H9 (cell line): Measurements from ENCODE around the gene FAM209A. TPM values are rescaled to one million over a fixed set of nuclear protein-coding genes. Genes with fewer than 3 reads are reported as not detected.

Experiments
- DNase-seq: peaks from one replicate; pipeline ENCODE4 v3.0.0-alpha.2; 2017
- H2AFZ ChIP-seq: one replicate; pipeline ENCODE4 v1.6.1; 2013; ENCODE audit warnings: mild to moderate bottlenecking, low read length, control low read depth, moderate library complexity
- H2AK5ac ChIP-seq: 2 replicates; pipeline ENCODE4 v1.6.1; 2013; ENCODE audit warnings: low read length, control low read depth, mixed read lengths; ENCODE audit not compliant: insufficient read length
- H2BK120ac ChIP-seq: one replicate; pipeline ENCODE4 v1.6.1; 2013; ENCODE audit warnings: low read depth, mild to moderate bottlenecking, low read length, control low read depth, inconsistent platforms; ENCODE audit not compliant: poor library complexity, severe bottlenecking
- H2BK12ac ChIP-seq: 2 replicates; pipeline ENCODE4 v1.6.1; 2013; ENCODE audit warnings: low read length, control low read depth, mixed read lengths, low read depth; ENCODE audit not compliant: insufficient read length
- H2BK15ac ChIP-seq: 2 replicates; pipeline ENCODE4 v1.6.1; 2013; ENCODE audit warnings: low read depth, low read length, control low read depth
- H2BK20ac ChIP-seq: one replicate; pipeline ENCODE4 v1.6.1; 2013; ENCODE audit warnings: low read depth, mild to moderate bottlenecking, low read length, control low read depth, inconsistent platforms; ENCODE audit not compliant: poor library complexity, severe bottlenecking
- H2BK5ac ChIP-seq: 2 replicates; pipeline ENCODE4 v1.6.1; 2013; ENCODE audit warnings: low read length, control low read depth, mixed read lengths; ENCODE audit not compliant: insufficient read length
- H3K14ac ChIP-seq: 2 replicates; pipeline ENCODE4 v1.6.1; 2013; ENCODE audit warnings: low read length, control low read depth; ENCODE audit not compliant: insufficient read depth
- H3K18ac ChIP-seq: 2 replicates; pipeline ENCODE4 v1.6.1; 2013; ENCODE audit warnings: low read depth, mild to moderate bottlenecking, mixed read lengths, low read length, control low read depth; ENCODE audit not compliant: insufficient read length
- H3K23ac ChIP-seq: 2 replicates; pipeline ENCODE4 v1.6.1; 2013; ENCODE audit warnings: low read length, control low read depth, mixed read lengths, low read depth; ENCODE audit not compliant: insufficient read length
- H3K23me2 ChIP-seq: 2 replicates; pipeline ENCODE4 v1.6.1; 2013; ENCODE audit warnings: low read depth, mild to moderate bottlenecking, mixed read lengths, low read length, control low read depth; ENCODE audit not compliant: insufficient read length, poor library complexity, severe bottlenecking
- H3K27ac ChIP-seq: 2 replicates; pipeline ENCODE4 v1.5.1; 2013; ENCODE audit warnings: low read length, control low read depth, mixed read lengths, low read depth; ENCODE audit not compliant: insufficient read length
- H3K27me3 ChIP-seq: 2 replicates; pipeline ENCODE4 v1.6.1; 2013; ENCODE audit warnings: low read length, control low read depth, inconsistent platforms; ENCODE audit not compliant: insufficient read depth
- H3K4ac ChIP-seq: 2 replicates; pipeline ENCODE4 v1.6.1; 2013; ENCODE audit warnings: low read depth, mild to moderate bottlenecking, control low read depth, inconsistent platforms, low read length, moderate library complexity
- H3K4me1 ChIP-seq: 2 replicates; pipeline ENCODE4 v1.6.1; 2013; ENCODE audit warnings: low read length, control low read depth, inconsistent platforms; ENCODE audit not compliant: insufficient read depth
- H3K4me2 ChIP-seq: 2 replicates; pipeline ENCODE4 v1.6.1; 2013; ENCODE audit warnings: low read length, control low read depth, mixed read lengths; ENCODE audit not compliant: insufficient read length, insufficient read depth
- H3K56ac ChIP-seq: 2 replicates; pipeline ENCODE4 v1.6.1; 2013; ENCODE audit warnings: low read depth, mild to moderate bottlenecking, mixed read lengths, low read length, control low read depth; ENCODE audit not compliant: insufficient read length
- H3K79me1 ChIP-seq: 2 replicates; pipeline ENCODE4 v1.6.1; 2013; ENCODE audit warnings: low read depth, mild to moderate bottlenecking, moderate library complexity, low read length, control low read depth, inconsistent platforms; ENCODE audit not compliant: insufficient read depth, poor library complexity, severe bottlenecking
- H3K79me2 ChIP-seq: 2 replicates; pipeline ENCODE4 v1.6.1; 2013; ENCODE audit warnings: low read length, control low read depth, inconsistent platforms; ENCODE audit not compliant: insufficient read depth
- H3K9ac ChIP-seq: 2 replicates; pipeline ENCODE4 v1.6.1; 2013; ENCODE audit warnings: low read length, control low read depth, mixed read lengths; ENCODE audit not compliant: insufficient read length; ENCODE audit errors: extremely low read depth
- H3K9me3 ChIP-seq: one replicate; pipeline ENCODE4 v1.6.1; 2013; ENCODE audit warnings: low read depth, low read length, inconsistent platforms; ENCODE audit not compliant: control insufficient read depth
- H3T11ph ChIP-seq: one replicate; pipeline ENCODE4 v1.6.1; 2013; ENCODE audit warnings: mild to moderate bottlenecking, low read length, control low read depth, inconsistent platforms
- H4K20me1 ChIP-seq: one replicate; pipeline ENCODE4 v1.6.1; 2013; ENCODE audit not compliant: control insufficient read depth, insufficient read length, insufficient read depth
- H4K5ac ChIP-seq: 2 replicates; pipeline ENCODE4 v1.6.1; 2013; ENCODE audit warnings: low read depth, mild to moderate bottlenecking, mixed read lengths, low read length, control low read depth; ENCODE audit not compliant: insufficient read length
- H4K8ac ChIP-seq: replicated peaks from 2 replicates; pipeline ENCODE4 v1.6.1; 2013; ENCODE audit warnings: low read length, control low read depth, mixed read lengths, low read depth; ENCODE audit not compliant: insufficient read length
- H4K91ac ChIP-seq: 2 replicates; pipeline ENCODE4 v1.6.1; 2013; ENCODE audit warnings: low read depth, mild to moderate bottlenecking, moderate library complexity, mixed read lengths, low read length, control low read depth; ENCODE audit not compliant: insufficient read length
- H3K27ac Mint-ChIP-seq, 3 experiments: 2 replicates in 2 of 3; 3 replicates in 1 of 3; pipeline ENCODE4 v1.8.0; 2020 to 2021; ENCODE audit warnings: mixed read lengths in 3 of 3, mild to moderate bottlenecking in 1 of 3, moderate library complexity in 1 of 3
- H3K27me3 Mint-ChIP-seq: 2 replicates; pipeline ENCODE4 v1.8.0; 2021; ENCODE audit warnings: low read depth, mild to moderate bottlenecking, moderate library complexity, mixed read lengths
- H3K36me3 Mint-ChIP-seq, 3 experiments: 2 replicates in 2 of 3; 3 replicates in 1 of 3; pipeline ENCODE4 v1.8.0; 2020 to 2021; ENCODE audit warnings: low read depth in 3 of 3, mixed read lengths in 3 of 3; ENCODE audit not compliant: insufficient read depth in 1 of 3
- H3K4me1 Mint-ChIP-seq, 2 experiments: 2 replicates each; pipeline ENCODE4 v1.8.0; 2020; ENCODE audit warnings: mixed read lengths in 2 of 2
- H3K4me3 Mint-ChIP-seq, 2 experiments: 2 replicates in 1 of 2; 3 replicates in 1 of 2; pipeline ENCODE4 v1.8.0; 2020 to 2021; ENCODE audit warnings: mild to moderate bottlenecking in 2 of 2, mixed read lengths in 2 of 2, moderate library complexity in 1 of 2
- H3K9me3 Mint-ChIP-seq, 2 experiments: 2 replicates in 1 of 2; 3 replicates in 1 of 2; pipeline ENCODE4 v1.8.0; 2020; ENCODE audit warnings: mild to moderate bottlenecking in 2 of 2, mixed read lengths in 2 of 2, moderate library complexity in 1 of 2
- CTCF ChIP-seq: fragments of 200-600 bp; sonication (generic); conservative IDR thresholded peaks from 3 replicates; pipeline ENCODE4 v1.8.0; 2021; ENCODE audit warnings: antibody characterized with exemption, mild to moderate bottlenecking
- WGBS: extraction: QIAGEN DNeasy Blood & Tissue Kit; methylation state at CpG from one replicate; pipeline ENCODE4 v1.1.7; 2013; ENCODE audit warnings: missing lambda C conversion rate, low lambda C conversion rate, mixed read lengths; ENCODE audit not compliant: insufficient read length; ENCODE audit errors: extremely low coverage; 5-methylcytosine and 5-hydroxymethylcytosine counted together
- total RNA-seq: library from RNA; stranded (reverse); gene quantifications from 2 replicates; pipeline ENCODE4 v1.2.1, GENCODE V29; 2021

FAM209A gene
- total RNA-seq, 1 experiment from 2014 or later: not detected

DNA sequence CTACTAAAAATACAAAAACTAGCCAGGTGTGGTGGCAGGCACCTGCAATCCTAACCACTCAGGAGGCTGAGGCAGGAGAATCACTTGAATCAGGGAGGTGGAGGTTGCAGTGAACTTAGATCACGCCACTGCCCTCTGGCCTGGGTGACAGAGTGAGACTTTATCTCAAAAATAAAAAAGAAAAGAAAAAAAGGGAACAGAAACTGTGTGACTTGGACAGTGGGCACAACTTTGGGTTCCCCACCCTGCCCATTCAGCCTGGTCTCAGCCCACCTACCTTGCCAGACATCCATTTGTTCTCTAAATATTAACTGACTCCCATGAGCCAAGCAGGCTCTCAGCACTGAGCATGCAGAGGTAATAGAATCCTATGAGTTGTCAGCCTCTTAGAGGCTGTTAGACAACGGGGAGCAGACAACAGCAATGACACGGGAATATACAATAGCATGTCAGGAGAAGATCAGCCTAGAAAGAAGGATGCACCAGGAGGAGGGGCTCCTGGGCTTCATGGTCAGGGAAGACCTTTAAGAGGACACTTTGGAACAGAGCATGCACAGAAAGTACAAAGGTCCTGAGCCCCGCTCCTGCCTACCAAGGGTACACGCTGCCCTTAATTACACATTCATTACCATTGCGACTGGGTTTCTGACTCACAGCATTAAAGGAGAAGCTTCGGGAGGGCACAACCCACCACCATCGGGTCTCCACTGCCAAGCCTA is 28.5 kb downstream of the FAM209A start:
- no peak for DNase-seq
- no peaks in the 10 kb centered on the region for H3K36me3 Mint-ChIP-seq
- Histone ChIP-seq H3K14ac (no peak overlapping the region), H3K4me1 (no peaks in the 10 kb centered on the region), H3K9ac (no peak overlapping the region), H3T11ph (no peak overlapping the region), H2BK15ac (no peak overlapping the region), H2BK12ac (no peak overlapping the region), H3K4ac (no peak overlapping the region), H3K56ac (no peak overlapping the region), H3K9me3 (no peaks in the 10 kb centered on the region), H2AK5ac (no peak overlapping the region), H2BK20ac (no peak overlapping the region), H3K79me1 (no peaks in the 10 kb centered on the region), H4K5ac (no peak overlapping the region), H4K8ac (no peak overlapping the region), H4K20me1 (no peaks in the 10 kb centered on the region), H3K4me2 (no peak overlapping the region), H3K18ac (no peak overlapping the region), H3K23ac (no peak overlapping the region), H2BK120ac (no peak overlapping the region), H3K27me3 (no peaks in the 10 kb centered on the region), H3K23me2 (no peaks in the 10 kb centered on the region), H2BK5ac (no peak overlapping the region), H4K91ac (no peak overlapping the region), H3K27ac (no peak overlapping the region), H2AFZ (no peak overlapping the region), H3K79me2 (no peaks in the 10 kb centered on the region)
- peaks cover 7% of the 10 kb centered on the region in 2 experiments for H3K4me1 Mint-ChIP-seq
- H3K27ac Mint-ChIP-seq: no peak overlapping the region
- H3K4me3 Mint-ChIP-seq: no peak overlapping the region
- WGBS: no CpG with 5 or more reads among the region's 8 CpGs
- no peak for TF ChIP-seq CTCF
- H3K27me3 Mint-ChIP-seq: peaks cover 2% of the 10 kb centered on the region; the same call in 1 of the 2 replicates
- peaks cover 7 to 10% of the 10 kb centered on the region in 2 experiments; a peak in 4 of 5 replicates for H3K9me3 Mint-ChIP-seq
